Embryonic facial prominence (tissue), 1 donor: ENCODE results near the gene LRRC38.
"Not testable (repeated sequence)": the region's sequence is repeated elsewhere in the genome, so short reads cannot be mapped to it uniquely, and the experiment has no call there.

ENCODE experiments used
- DNase-seq: peaks from one replicate; pipeline ENCODE4 v3.0.0-alpha.2; 2016; ENCODE audit errors: extremely low spot score

The LRRC38 gene

DNA sequence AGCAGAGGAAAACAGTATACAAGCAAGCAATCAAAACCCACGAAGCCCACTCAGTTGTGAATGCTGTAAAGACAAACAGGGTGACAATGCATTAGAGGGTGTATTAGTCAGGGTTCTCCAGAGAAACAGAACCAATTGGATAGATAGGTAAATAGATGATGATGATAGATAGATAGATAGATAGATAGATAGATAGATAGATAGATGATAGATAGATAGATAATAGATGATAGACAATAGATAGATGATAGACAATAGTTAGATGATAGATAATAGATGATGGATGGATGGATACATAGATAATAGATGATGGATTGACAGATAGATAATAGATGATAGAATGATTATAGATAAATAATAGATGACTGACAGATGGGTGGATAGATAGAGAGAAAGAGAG is 48.3 kb downstream of the LRRC38 start:
- DNase-seq, result no peak

DNA sequence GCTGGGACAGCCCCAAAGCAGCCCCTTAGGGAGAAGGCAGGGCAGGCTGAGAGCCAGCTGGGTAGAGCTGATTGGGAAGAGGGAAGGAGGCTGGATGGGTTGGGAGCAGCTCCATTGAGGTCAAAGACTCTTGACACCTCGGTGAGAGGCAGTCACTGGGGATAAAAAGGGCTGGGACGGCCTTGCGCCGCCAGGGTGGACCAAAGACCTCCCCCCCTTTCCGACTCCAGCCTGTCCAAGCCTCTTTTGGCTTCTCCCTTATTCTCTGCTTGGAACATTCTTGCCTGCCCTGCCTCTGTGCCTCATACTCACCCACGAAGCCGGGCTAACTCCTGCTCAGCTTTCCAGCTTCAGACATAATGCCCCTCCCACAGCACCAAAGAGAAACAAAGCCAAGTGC is 51.1 kb downstream of the LRRC38 start:
- DNase-seq, result no peak

DNA sequence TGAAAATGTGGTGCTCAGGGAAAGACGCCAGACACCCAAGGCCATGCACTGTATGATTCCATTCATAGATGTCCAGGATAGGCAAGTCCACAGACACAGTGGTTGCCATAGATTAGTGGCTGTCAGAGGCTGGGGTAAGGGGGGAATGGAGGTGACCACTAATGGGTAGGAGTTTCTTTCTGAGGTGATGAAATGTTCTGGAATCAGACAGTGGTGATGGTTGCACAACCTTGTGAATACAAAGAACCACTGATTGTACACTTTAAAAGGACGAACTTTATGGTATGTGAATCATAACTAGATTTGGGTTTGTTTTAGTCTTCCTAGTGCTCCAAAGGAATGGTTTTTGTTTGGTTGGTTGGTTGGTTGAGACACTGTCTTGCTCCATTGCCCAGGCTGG is 51.8 kb downstream of the LRRC38 start:
- no peak for DNase-seq

DNA sequence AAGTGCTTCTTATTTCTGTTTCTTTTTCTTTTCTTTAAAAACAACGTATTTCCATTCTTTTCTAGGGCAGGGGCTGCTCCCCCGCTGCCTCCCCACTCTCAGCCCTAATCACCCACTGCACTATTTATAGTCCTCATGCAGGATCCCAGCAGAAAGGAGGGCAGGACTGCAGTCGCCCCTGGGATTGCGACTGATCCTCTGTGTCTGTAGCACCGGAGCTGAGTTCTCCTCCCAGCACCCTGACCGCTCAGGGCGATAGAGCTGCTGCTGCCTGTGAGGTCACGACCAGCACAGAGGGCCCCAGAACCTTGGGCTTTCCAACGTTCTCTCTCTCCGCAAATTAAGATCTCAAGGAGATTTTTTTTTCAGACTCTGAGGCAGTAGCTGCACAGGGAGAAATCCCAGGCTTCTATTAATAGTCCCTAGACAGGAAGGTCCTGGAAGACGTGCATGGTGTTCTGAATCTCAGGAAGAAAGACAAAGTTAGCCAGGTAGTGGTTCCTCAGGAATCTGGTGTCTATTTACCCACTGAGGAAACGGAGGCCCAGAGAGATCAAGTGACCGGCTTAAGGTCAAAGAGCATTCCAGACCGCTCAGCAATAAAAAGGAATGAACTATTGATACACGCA is 56.8 kb downstream of the LRRC38 start:
- DNase-seq, result no peak

DNA sequence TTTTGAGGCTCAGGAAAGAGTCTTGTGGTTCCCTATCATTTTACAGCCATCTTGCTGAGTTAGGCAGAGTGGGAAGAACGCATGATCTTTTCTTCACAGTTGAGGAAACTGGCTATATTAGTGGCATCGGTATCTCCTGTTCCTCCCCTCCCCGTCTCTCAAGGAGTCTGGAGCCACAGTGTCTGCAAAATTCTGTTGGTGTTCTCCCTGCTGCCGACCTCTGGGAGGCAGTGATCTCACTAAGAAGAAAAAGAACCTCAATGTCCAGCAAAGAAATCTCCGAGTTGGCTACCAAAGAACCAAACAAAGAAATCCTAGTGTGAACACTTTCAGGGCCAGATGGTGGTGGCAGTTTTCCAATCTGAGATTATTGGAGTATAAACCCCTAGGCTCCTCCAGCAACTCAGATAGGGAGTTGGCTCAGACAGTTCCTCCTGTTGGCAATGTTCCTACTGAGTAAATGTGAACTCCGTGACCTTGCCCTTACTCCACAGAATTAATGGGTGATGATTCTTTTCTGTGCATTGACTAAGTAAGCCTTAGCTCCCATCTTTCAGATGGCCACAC is 62.3 kb downstream of the LRRC38 start:
- no peak for DNase-seq

DNA sequence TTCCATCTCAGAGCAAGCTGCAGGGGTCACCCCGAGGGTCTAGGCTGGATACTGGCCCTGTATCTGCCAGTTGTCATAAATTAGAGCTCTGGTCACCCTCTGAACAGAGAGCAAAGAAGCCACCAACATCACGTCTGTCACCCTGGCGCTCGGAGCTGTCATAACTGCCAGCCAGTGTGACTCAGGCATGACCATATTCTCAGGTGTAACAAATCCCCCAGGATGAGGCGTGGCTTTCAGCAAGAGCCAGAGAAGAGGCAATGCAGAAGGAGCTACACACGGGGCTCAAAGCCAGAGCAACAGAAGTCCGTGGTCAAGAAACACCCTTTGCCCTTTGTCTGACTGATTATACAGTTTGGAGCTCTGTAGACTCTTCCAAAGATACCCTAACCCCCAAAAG is 63.6 kb downstream of the LRRC38 start:
- DNase-seq, result no peak

DNA sequence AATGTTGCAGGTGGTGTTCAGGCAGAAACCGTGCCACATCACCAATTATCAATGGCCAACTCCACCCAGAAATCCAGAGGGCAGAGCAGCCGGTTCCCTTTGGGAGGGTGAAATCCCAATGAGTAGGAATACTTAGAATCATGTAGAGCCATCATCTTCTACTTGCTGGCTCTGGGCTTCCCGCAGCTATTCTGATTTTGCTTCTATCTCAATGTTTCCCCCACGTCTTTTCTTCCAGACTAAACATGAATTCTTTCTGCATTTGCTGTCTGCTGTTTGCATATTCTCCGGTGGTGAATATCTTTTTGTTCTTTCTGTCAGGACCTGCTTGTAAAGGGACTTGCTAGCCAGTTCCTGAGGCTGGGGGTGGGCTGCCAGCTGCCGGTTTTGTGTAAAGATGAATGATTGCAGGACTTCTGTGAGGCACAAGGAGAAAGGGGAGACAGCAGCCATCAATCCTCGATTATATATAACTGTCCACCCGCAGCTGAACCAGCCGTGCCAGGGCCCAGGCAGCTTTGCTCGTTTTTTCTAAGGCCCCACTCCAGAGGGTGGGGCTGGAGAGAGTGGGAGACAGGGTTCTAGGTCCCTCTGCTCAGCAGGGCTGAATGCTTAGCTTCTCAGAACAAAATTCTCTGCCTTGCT is 70.3 kb downstream of the LRRC38 start:
- no peak for DNase-seq

DNA sequence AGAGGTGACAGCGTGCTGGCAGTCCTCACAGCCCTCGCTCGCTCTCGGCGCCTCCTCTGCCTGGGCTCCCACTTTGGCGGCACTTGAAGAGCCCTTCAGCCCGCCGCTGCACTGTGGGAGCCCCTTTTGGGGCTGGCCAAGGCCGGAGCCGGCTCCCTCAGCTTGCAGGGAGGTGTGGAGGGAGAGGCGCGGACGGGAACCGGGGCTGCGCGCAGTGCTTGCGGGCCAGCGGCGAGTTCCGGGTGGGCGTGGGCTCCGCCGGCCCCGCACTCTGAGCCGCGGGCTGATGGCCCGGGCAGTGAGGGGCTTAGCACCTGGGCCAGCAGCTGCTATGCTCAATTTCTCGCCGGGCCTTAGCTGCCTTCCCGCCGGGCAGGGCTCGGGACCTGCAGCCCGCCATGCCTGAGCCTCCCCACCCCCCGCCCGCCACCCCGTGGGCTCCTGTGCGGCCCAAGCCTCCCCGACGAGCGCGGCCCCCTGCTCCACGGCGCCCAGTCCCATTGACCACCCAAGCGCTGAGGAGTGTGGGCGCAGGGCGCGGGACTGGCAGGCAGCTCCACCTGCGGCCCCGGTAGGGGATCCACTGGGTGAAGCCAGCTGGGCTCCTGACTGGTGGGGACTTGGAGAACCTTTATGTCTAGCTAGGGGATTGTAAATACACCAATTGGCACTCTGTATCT is 74.6 kb downstream of the LRRC38 start:
- not testable (repeated sequence) for DNase-seq

DNA sequence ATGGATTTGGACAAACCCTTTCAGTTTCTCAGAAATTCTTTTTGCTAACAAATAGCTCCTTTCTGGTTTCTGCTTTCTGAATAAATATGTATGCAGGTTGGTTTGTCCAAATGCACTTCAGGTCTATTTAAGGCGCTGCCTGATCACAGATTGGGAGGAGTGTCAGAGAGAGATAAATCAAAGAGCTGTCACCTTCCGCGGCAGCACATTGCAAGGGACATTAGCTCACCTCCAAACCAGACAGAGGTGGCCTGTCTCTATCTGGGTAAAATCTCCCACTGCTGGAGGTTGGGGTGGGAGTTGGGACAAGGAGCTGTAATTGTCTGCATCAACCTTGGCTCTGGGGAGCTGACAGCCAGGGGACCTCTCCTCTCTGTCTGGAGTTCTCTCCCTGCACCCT is 78.3 kb downstream of the LRRC38 start:
- DNase-seq, result no peak

DNA sequence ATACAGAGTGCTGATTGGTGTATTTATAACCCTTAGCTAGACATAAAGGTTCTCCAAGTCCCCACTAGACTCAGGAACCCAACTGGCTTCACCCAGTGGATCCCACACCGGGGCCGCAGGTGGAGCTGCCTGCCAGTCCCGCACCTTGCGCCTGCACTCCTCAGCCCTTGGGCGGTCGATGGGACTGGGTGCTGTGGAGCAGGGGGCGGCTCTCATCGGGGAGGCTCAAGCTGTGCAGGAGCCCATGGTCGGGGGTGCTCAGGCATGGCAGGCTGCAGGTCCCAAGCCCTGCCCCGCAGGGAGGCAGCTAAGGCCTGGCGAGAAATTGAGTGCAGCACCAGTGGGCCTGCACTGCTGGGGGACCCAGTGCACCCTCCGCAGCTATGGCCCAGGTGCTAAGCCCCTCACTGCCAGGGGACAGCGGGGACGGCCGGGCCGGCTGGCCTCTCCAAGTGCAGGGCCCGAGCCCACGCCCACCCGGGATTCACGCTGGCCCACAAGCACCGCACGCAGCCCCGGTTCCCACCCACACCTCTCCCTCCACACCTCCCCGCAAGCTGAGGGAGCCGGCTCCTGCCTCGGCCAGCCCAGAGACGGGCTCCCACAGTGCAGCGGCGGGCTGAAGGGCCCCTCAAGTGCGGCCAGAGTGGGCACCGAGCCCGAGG is 80.0 kb downstream of the LRRC38 start:
- DNase-seq, result not testable (repeated sequence)

DNA sequence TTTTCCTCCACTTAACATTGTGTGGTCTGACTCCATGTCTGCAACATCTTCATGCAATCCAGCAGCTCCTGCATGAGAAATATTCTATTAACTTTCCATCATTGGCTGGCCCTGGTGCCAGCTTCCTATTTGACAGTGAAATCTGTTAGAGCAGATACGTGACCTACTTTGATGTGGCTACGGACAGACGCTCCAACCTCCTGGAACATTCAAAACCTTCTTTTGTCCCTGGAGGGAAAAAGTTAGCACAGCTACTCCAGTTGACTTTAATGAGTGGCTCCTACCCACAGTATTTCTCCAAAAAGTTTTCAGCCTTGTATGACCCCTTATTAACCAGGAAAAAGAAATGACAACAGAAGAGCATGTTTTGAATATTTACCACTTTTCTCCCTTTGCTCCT is 81.6 kb downstream of the LRRC38 start:
- DNase-seq, result no peak

DNA sequence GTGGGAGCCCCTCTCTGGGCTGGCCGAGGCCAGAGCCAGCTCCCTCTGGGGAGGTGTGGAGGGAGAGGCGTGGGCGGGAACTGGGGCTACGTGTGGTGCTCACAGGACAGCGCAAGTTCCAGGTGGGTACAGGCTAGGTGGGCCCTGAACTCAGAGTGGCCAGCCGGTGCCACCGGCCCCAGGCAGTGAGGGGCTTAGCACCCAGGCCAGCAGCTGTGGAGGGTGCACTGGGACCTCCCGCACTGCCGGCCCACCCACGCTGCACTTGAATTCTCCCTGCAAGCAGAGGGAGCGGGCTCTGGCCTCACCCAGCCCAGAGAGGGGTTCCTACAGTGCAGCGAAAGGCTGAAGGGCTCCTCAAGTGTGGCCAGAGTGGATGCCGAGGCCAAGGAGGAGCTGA is 83.3 kb downstream of the LRRC38 start:
- no peak for DNase-seq
